ENCODE results near the gene TCF7L1.

TCF7L1 gene

GRCh38 chr2:85166021-85166420, 32.8 kb downstream of the TCF7L1 start:
- no peaks in the 10 kb centered on the region for H3K36me3 ChIP-seq (ENCODE audit: insufficient read depth, low read length)
- no peaks in the 10 kb centered on the region for H3F3A ChIP-seq (ENCODE audit: low read depth)
- no peak overlapping the region for H3K9ac ChIP-seq (ENCODE audit: low read depth, low read length, poor library complexity, severe bottlenecking)
- no peaks in the 10 kb centered on the region for H3K4me1 ChIP-seq (ENCODE audit: insufficient read depth, low read length, poor library complexity, severe bottlenecking)
- no peak overlapping the region for H3K4me3 ChIP-seq (ENCODE audit: low read length, poor library complexity, severe bottlenecking)
- no peak overlapping the region for H3K4me2 ChIP-seq (ENCODE audit: low read depth, low read length, poor library complexity, severe bottlenecking)
- no peaks in the 10 kb centered on the region for H3K9me3 ChIP-seq (ENCODE audit: insufficient read depth, low read depth, low read length)
- no peak overlapping the region for H2AFZ ChIP-seq (ENCODE audit: low read length)
- TF ChIP-seq CTCF (conservative IDR thresholded peaks at IDR 0.05; ENCODE audit: low read length): no peak
- TF ChIP-seq EZH2phosphoT487 (IDR thresholded peaks at IDR 0.05; ENCODE audit: borderline replicate concordance): no peak
- H3K9me2 ChIP-seq (replicated peaks; ENCODE audit: low read depth, low read length): no peaks in the 10 kb centered on the region
- H3K79me2 ChIP-seq (ENCODE audit: insufficient read depth, low read length): no peaks in the 10 kb centered on the region
- no peaks in the 10 kb centered on the region for H4K20me1 ChIP-seq (ENCODE audit: insufficient read depth, low read length, poor library complexity, severe bottlenecking)
- no peaks in the 10 kb centered on the region for H3K27me3 ChIP-seq (ENCODE audit: insufficient read depth, low read length, poor library complexity, severe bottlenecking)

GRCh38 chr2:85167479-85167878, 34.3 kb downstream of the TCF7L1 start:
- no peak overlapping the region for H3K4me3 ChIP-seq (ENCODE audit: low read length, poor library complexity, severe bottlenecking)
- H3K9ac ChIP-seq (ENCODE audit: low read depth, low read length, poor library complexity, severe bottlenecking): no peak overlapping the region
- H3F3A ChIP-seq (ENCODE audit: low read depth): no peaks in the 10 kb centered on the region
- H3K9me2 ChIP-seq (replicated peaks; ENCODE audit: low read depth, low read length): no peaks in the 10 kb centered on the region
- H3K4me1 ChIP-seq (ENCODE audit: insufficient read depth, low read length, poor library complexity, severe bottlenecking): no peaks in the 10 kb centered on the region
- no peak overlapping the region for H2AFZ ChIP-seq (ENCODE audit: low read length)
- H3K9me3 ChIP-seq (ENCODE audit: insufficient read depth, low read depth, low read length): no peaks in the 10 kb centered on the region
- H4K20me1 ChIP-seq (ENCODE audit: insufficient read depth, low read length, poor library complexity, severe bottlenecking): no peaks in the 10 kb centered on the region
- no peak overlapping the region for H3K4me2 ChIP-seq (ENCODE audit: low read depth, low read length, poor library complexity, severe bottlenecking)
- TF ChIP-seq CTCF (conservative IDR thresholded peaks at IDR 0.05; ENCODE audit: low read length): no peak
- TF ChIP-seq EZH2phosphoT487 (IDR thresholded peaks at IDR 0.05; ENCODE audit: borderline replicate concordance): no peak
- no peaks in the 10 kb centered on the region for H3K79me2 ChIP-seq (ENCODE audit: insufficient read depth, low read length)
- no peaks in the 10 kb centered on the region for H3K36me3 ChIP-seq (ENCODE audit: insufficient read depth, low read length)
- no peaks in the 10 kb centered on the region for H3K27me3 ChIP-seq (ENCODE audit: insufficient read depth, low read length, poor library complexity, severe bottlenecking)

- no peaks in the 10 kb centered on the region for H4K20me1 ChIP-seq (ENCODE audit: insufficient read depth, low read length, poor library complexity, severe bottlenecking)
- TF ChIP-seq CTCF (conservative IDR thresholded peaks at IDR 0.05; ENCODE audit: low read length) (no peak), EZH2phosphoT487 (IDR thresholded peaks at IDR 0.05; ENCODE audit: borderline replicate concordance) (no peak)
- no peaks in the 10 kb centered on the region for H3K79me2 ChIP-seq (ENCODE audit: insufficient read depth, low read length)
These were observed 35.8 kb downstream of the TCF7L1 start for GRCh38 chr2:85168942-85169341.

More at GRCh38 chr2:85168942-85169341, 35.8 kb downstream of the TCF7L1 start:
- Histone ChIP-seq H2AFZ (ENCODE audit: low read length) (no peak overlapping the region), H3K4me3 (ENCODE audit: low read length, poor library complexity, severe bottlenecking) (no peak overlapping the region), H3K9me3 (ENCODE audit: insufficient read depth, low read depth, low read length) (no peaks in the 10 kb centered on the region), H3F3A (ENCODE audit: low read depth) (no peaks in the 10 kb centered on the region), H3K27me3 (ENCODE audit: insufficient read depth, low read length, poor library complexity, severe bottlenecking) (no peaks in the 10 kb centered on the region), H3K4me2 (ENCODE audit: low read depth, low read length, poor library complexity, severe bottlenecking) (no peak overlapping the region), H3K9ac (ENCODE audit: low read depth, low read length, poor library complexity, severe bottlenecking) (no peak overlapping the region), H3K36me3 (ENCODE audit: insufficient read depth, low read length) (no peaks in the 10 kb centered on the region), H3K9me2 (replicated peaks; ENCODE audit: low read depth, low read length) (no peaks in the 10 kb centered on the region), H3K4me1 (ENCODE audit: insufficient read depth, low read length, poor library complexity, severe bottlenecking) (no peaks in the 10 kb centered on the region)
